MG63 (cell line): ENCODE data around the gene PTPRA. TPM values are rescaled to one million over a fixed set of nuclear protein-coding genes. Genes with fewer than 3 reads are reported as not detected.
"Not testable (repeated sequence)": the region's sequence is repeated elsewhere in the genome, so short reads cannot be mapped to it uniquely, and the experiment has no call there.

ENCODE experiments used
- DNase-seq: peaks from one replicate; pipeline ENCODE4 v3.0.0-alpha.2; 2020
- H3K27me3 ChIP-seq: fragments of 250-450 bp; sonication (Bioruptor Pico); 2 replicates; pipeline ENCODE4 v1.5.1; 2020; ENCODE audit warnings: mild to moderate bottlenecking, moderate library complexity
- H3K36me3 ChIP-seq: fragments of 250-450 bp; sonication (Bioruptor Pico); 2 replicates; pipeline ENCODE4 v1.5.1; 2020; ENCODE audit warnings: mild to moderate bottlenecking, moderate library complexity
- H3K4me3 ChIP-seq: fragments of 250-450 bp; sonication (Bioruptor Pico); 2 replicates; pipeline ENCODE4 v1.5.1; 2020; ENCODE audit warnings: mild to moderate bottlenecking, moderate library complexity
- H3K9me3 ChIP-seq: fragments of 250-450 bp; sonication (Bioruptor Pico); 2 replicates; pipeline ENCODE4 v1.5.1; 2020; ENCODE audit warnings: mild to moderate bottlenecking, moderate library complexity
- total RNA-seq: library from RNA; depleted of rRNA; stranded (reverse); fragments of >200 nt; shearing (Covaris generic); gene quantifications from 2 replicates; pipeline ENCODE4 v1.2.3, GENCODE V29; 2014; ENCODE audit warnings: low replicate concordance

The PTPRA gene
- total RNA-seq, 1 experiment from 2014 or later, result 8.8 TPM

DNA sequence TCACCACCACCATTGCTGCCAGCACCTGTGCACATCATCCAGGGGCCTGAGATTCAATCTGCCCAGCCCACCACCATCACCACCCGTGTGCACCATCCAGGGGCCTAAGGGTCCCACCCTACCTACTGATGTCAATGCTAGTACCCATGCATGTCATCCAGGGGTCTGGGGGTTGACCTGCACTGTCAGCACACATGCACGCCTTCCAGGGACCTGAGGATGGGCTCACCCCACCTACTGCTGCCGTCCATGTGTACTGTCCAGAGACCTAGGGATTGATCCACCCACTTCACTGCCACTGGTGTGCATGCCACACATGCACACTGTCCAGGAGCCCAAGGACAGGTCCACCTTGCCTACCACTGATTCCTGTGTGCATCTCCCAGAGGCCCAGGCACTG, 186.2 kb downstream of the PTPRA start:
- no peaks in the 10 kb centered on the region for H3K9me3 ChIP-seq
- DNase-seq, result no peak
- H3K36me3 ChIP-seq, result no peaks in the 10 kb centered on the region
- no peak overlapping the region for H3K4me3 ChIP-seq
- H3K27me3 ChIP-seq, result no peaks in the 10 kb centered on the region

DNA sequence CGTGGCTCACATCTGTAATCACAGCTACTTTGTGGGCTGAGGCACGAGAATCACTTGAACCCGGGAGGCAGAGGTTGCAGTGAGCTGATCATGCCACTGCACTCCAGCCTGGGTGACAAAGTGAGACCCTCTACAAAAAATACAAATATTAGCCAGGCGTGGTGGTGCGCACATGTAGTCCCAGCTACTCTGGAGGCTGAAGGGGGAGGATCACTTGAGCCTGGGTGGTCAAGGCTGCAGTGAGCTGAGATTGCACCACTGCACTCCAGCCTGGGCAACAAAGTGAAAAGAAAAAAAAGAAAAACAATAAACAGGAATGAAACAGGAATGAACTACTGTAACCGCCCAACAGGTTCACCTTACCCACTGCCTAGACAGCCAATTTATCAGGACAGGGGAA, 190.8 kb downstream of the PTPRA start:
- not testable (repeated sequence) for DNase-seq, H3K4me3 ChIP-seq, H3K36me3 ChIP-seq, H3K9me3 ChIP-seq, H3K27me3 ChIP-seq

DNA sequence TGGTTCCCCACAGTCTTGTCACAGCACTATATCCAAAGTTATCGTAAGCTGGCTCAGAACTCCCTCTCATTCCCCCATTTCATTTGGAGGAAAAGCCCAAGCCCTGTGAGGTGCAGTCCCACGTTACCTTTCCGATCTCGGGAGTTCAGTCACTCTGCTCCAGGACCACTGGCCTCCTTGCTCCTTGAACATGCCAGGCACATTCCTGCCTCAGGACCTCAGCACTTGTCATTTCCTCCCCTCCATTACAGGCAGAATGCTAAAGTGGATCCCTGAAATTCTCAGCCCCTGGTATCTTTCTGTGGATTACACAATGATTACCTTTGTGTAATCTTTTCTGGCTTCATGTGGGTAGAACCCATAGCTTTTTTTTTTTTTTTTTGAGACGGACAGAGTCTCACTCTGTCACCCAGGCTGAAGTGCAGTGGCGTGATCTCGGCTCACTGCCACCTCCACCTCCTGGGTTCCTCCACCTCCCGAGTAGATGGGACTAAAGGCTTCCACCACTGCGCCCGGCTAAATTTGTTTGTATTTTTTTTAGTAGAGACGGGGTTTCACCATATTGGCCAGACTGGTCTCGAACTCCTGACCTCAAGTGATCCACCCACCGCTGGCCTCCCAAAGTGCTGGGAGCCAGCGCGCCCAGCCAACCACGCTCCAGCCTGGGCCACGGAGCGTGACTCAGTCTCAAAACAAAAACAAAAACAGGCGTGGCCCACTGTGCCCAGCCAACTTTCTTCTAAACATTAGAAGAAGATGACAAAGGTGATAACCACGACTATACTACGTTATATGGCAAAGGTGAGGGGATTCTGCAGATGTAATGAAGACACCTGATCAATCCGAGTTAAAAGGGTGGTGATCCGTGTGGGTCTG, 194.1 kb downstream of the PTPRA start:
- no peaks in the 10 kb centered on the region for H3K27me3 ChIP-seq
- DNase-seq, result no peak

DNA sequence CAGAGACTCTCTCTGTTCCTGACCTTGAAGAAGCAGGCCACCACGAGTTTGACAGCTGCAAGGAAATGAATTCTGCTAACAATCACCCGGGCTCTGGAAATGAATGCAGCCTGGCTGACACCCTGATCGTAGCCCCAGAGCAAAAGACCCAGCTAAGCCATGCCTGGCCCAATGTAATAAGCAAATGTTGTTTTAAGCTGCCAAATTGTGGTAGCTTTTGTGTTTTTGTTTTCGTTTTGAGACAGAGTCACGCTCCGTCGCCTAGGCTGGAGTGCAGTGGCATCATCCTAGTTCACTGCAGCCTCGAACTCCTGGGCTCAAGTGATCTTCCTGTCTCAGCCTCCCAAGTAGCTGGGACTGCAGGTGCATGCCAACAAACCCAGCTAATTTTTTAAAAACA, 194.8 kb downstream of the PTPRA start:
- no peaks in the 10 kb centered on the region for H3K27me3 ChIP-seq
- no peaks in the 10 kb centered on the region for H3K36me3 ChIP-seq
- H3K9me3 ChIP-seq, result no peaks in the 10 kb centered on the region
- DNase-seq, result no peak
- no peak overlapping the region for H3K4me3 ChIP-seq

More for the DNA sequence above, 194.1 kb downstream of the PTPRA start:
- Histone ChIP-seq H3K36me3 (no peaks in the 10 kb centered on the region), H3K4me3 (no peak overlapping the region), H3K9me3 (no peaks in the 10 kb centered on the region)

DNA sequence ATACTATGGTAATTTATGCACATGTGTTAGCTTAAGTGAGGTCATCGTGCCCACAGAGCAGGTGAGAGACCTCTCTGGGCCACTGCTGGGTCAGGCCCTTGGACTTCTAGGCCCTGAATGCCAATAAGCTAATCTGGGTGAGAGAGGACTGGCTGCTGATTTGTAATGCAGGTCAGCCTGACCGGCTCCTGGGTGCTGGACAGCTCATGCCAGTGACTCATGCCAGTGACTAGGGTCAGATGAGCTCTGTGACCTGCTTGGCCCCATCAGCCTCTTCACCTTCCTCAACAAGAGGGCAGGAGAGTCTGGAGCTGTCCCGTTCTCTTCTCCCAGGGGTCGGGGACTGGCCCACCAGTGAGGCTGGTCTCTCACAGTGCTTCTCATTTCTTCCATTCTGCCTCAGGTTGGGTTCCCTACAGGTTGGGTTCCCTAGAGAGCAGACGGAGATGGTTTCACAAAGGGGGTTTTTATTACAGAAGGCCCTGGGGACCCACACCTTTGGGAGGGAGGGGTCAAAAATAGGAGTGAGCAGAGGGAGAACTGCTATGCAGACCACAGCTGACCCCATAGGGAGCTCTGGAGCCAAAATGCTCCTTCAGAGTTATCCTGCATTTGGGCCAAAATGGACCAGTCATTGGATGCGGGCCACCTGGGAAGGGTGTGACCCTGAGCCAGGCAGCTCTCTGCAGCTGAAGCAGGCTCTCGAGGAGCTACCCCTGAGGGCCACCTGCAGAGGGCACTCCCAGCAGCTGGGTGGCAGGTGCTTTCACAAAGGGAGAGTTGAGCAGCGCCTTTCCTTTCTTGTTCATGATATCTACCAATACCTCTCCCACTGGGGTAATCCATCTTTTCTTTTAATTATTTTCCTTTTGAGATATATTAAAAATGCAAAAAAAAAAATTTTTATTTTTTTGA, 196.0 kb downstream of the PTPRA start:
- Histone ChIP-seq H3K9me3 (no peaks in the 10 kb centered on the region), H3K36me3 (no peaks in the 10 kb centered on the region), H3K27me3 (no peaks in the 10 kb centered on the region), H3K4me3 (no peak overlapping the region)
- peak; percentile 73 for DNase-seq

DNA sequence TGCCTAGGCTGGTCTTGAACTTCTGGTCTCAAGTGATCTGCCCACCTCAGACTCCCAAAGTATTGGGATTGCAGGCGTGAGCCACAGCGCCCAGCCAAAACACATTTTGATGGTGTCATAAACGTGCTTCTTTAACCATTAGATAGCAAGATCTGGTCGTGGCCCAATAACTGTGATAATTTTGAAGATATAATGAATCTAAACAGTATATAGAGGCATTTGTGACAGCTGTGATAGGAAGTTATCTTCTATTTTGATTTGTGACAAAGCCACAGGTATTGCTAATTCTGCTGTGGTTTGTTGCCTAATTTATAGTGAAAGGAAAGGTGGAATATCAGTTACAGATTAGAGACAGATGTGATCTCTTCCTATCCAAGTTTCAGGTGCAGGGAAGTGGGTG, 197.4 kb downstream of the PTPRA start:
- DNase-seq, result no peak

DNA sequence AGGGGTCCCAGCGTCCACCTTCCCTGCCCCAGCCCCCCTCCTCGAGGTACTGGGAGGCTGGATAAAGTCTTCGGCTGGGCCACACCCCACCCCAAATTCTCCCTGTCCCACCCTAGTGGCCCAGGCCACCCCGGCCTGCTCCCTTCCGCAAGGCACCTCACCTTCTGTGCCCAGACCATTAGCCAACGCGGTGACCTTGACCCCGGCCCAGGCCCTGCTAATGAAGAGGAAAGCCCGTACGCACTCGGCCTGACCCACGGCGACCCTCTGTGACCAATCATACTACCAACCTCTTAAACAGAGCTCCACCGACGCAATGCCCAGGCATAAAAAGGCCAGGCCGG, 198.0 kb downstream of the PTPRA start:
- DNase-seq, result no peak
- H3K36me3 ChIP-seq, result no peaks in the 10 kb centered on the region
- no peak overlapping the region for H3K4me3 ChIP-seq
- no peaks in the 10 kb centered on the region for H3K9me3 ChIP-seq
- no peaks in the 10 kb centered on the region for H3K27me3 ChIP-seq

More for the DNA sequence above, 197.4 kb downstream of the PTPRA start:
- Histone ChIP-seq H3K4me3 (no peak overlapping the region), H3K27me3 (no peaks in the 10 kb centered on the region), H3K9me3 (no peaks in the 10 kb centered on the region), H3K36me3 (no peaks in the 10 kb centered on the region)

DNA sequence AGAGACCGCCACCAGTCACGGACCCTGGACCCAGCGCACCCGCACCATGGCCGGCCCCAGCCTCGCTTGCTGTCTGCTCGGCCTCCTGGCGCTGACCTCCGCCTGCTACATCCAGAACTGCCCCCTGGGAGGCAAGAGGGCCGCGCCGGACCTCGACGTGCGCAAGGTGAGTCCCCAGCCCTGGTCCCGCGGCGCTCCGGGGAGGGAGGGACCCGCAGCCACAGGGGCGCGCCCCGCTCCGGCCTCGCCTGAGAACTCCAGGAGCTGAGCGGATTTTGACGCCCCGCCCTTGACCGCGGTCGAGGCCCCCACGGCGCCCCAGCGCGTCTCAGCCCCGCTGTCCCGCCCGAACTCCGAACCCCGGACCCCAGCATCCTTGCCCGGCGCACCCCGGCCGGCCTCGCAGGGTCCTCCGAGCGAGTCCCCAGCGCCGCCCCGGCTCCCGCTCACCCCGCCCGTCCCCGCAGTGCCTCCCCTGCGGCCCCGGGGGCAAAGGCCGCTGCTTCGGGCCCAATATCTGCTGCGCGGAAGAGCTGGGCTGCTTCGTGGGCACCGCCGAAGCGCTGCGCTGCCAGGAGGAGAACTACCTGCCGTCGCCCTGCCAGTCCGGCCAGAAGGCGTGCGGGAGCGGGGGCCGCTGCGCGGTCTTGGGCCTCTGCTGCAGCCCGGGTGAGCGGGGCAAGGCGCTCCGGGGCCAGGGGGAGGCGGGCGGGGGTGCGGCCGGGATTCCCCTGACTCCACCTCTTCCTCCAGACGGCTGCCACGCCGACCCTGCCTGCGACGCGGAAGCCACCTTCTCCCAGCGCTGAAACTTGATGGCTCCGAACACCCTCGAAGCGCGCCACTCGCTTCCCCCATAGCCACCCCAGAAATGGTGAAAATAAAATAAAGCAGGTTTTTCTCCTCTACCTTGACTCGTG, 198.6 kb downstream of the PTPRA start, which contains the start of gene OXT:
Gene OXT, plus strand, starts transcription at position 11 of the 920 bp plus-strand sequence. Its CDS starts 36 bp downstream, at position 47.
- Histone ChIP-seq H3K9me3 (no peaks in the 10 kb centered on the region), H3K4me3 (no peak within 1 kb of the TSS), H3K36me3 (no peaks in the 10 kb centered on the region), H3K27me3 (no peaks in the 10 kb centered on the region)
- DNase-seq, result no peak

DNA sequence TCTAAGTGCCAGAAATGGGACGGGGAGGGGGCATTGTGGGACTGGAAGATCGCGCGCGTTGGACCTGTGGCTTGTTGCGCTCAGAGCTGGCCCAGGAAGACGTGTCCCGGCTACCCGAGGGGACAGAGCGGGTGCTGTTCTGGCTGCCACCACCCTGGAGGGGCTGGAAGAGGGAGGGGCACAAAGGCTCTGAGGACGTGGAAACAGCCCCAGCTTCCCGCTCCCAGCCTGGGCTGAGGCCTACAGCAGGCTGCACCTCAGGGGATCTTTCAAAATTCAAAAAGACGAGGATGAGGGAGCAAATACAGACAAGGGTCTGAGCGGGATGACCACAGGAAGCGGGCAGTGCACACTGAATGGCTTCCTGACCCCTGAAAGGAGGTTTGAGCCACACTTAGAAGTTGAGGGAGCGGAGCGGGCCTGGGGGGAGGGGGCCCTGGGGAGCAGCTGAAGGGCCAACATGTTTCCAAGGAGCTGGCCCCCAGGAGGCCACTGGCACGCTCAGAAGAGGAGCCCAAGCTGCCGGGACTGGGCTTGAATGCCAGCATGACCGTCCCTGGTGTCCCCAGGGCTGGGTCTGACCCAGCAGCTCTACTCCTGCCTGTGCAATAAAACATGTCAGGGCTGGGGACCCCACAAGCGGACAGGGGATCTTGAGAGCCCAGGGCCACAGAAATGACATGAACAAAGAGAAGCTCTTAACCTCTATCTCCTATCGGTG, 199.4 kb downstream of the PTPRA start:
- Histone ChIP-seq H3K4me3 (no peak overlapping the region), H3K27me3 (no peaks in the 10 kb centered on the region), H3K9me3 (no peaks in the 10 kb centered on the region), H3K36me3 (no peaks in the 10 kb centered on the region)
- DNase-seq, result no peak

DNA sequence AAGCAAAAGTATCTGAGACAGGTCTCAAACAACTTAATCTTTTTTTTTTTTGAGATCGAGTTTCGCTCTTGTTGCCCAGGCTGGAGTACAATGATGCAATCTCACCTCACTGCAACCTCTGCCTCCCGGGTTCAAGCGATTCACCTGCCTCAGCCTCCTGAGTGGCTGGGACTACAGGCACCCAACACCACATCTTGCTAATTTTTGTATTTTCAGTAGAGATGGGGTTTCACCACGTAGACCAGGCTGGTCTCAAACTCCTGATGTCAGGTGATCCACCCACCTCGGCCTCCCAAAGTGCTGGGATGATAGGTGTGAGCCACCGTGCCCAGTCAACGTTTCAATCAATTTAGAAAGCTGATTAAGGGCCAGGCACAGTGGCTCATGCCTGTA, 200.0 kb downstream of the PTPRA start:
- not testable (repeated sequence) for DNase-seq, H3K9me3 ChIP-seq, H3K27me3 ChIP-seq, H3K4me3 ChIP-seq, H3K36me3 ChIP-seq

DNA sequence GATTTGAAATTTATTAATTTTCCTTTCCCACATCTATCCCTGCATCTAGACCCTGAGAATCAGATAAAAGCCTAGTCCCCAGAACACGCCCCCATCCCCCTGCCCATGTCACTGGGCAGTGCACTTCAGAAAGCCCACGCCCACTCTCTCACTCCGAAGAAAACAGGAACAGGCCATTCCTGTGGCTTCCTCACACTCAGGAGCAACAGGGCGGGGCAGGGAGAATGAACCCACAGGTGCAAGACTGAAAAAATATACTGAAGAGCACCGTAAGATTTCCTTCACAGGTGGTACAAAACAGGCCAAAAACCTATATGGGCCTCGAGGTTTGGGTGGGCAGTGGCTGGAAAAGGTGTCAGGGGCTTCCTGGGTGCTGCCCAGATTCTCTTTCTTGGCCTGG, 201.5 kb downstream of the PTPRA start:
- no peak for DNase-seq
- Histone ChIP-seq H3K4me3 (no peak overlapping the region), H3K9me3 (no peaks in the 10 kb centered on the region), H3K36me3 (no peaks in the 10 kb centered on the region), H3K27me3 (no peaks in the 10 kb centered on the region)

DNA sequence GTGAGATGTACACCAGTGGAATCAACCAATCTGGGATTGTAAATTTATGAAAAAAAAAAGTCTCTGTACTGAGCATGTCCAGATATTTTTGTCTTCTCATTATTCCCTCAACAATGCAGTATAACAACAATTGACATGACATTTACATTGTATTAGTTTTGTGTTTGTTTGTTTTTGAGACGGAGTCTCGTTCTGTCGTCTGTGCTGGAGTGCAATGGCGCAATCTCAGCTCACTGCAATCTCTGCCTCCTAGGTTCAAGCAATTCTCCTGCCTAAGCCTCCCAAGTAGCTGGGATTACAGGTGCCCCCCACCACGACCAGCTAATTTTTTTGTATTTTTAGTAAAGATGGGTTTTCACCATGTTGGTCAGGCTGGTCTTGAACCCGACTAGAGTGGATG, 202.0 kb downstream of the PTPRA start:
- not testable (repeated sequence) for H3K4me3 ChIP-seq, H3K36me3 ChIP-seq, H3K9me3 ChIP-seq, H3K27me3 ChIP-seq, DNase-seq

DNA sequence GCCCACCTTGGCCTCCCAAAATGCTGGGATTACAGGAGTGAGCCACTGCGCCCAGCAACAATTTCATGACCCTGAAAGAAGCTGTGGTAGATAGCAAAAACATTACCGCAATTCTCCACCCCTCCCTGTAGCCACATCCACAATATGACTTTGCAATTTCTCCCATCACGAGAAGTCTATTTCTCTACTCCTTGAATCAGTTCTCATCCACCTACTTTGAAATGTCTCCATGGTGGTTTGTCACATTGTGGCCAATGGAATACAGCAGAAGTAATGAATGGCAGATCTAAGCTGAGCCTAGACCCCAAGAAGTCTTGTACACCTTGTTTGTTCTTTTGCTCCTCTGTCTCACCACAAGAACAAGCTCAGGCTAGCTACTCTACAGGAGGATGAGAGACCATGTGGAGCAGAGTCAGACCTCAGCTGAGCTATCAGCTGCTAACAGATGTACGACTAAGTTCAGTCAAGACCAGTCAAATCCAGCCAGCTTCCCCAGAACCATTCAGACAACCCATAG, 204.4 kb downstream of the PTPRA start:
- H3K27me3 ChIP-seq, result no peaks in the 10 kb centered on the region
- no peaks in the 10 kb centered on the region for H3K9me3 ChIP-seq
- DNase-seq, result no peak
- H3K4me3 ChIP-seq, result no peak overlapping the region
- no peaks in the 10 kb centered on the region for H3K36me3 ChIP-seq

DNA sequence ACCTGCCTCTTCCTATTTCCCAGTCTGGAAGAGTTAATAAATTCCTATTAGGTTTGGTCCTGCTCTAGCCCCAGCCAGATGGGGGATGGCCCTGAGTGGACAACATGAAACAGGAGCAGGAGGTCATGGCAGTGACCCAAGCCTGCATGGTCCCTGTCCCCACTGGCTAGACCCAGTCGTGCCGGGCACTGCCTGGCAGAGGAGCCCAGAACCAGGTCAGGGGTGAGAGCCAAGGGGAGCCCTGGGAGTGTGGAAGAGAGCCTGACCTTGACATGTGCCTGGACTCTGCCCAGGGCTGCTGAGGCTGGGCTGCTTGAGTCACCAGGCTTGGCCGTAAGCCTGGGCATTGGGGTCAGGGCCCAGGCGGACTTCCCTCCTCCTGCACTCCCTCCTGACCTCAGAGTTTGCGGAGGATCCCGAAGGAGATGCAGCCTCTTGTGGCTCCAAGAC, 207.7 kb downstream of the PTPRA start:
- no peak overlapping the region for H3K4me3 ChIP-seq
- peak; percentile 90 for DNase-seq
- H3K9me3 ChIP-seq, result no peaks in the 10 kb centered on the region
- no peaks in the 10 kb centered on the region for H3K36me3 ChIP-seq
- no peaks in the 10 kb centered on the region for H3K27me3 ChIP-seq

DNA sequence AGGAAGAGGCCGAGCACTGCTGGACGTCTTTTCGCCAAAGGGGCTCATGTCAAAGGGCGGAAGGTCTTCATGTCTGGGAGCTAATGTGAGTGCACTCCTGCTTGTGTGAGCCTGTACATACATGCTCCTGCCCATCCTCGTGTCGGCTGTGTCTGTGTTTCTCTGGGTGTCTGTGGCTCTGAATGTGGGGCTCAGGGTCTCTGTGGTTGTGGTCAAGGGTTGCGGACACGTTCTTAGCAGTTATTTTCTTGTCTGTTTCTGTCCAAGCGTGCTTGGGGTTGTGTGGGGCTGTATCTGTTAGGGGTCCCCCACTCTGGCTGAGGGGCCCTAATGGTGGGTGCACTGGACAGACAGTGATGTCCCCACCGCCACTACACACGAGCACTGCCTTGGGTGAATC, 208.4 kb downstream of the PTPRA start:
- Histone ChIP-seq H3K27me3 (no peaks in the 10 kb centered on the region), H3K9me3 (no peaks in the 10 kb centered on the region), H3K36me3 (no peaks in the 10 kb centered on the region), H3K4me3 (no peak overlapping the region)
- DNase-seq, result no peak
